Activated naive CD8-positive, alpha-beta T cell (primary cell): ENCODE data around the gene SLC9A2.

Source experiments
- H3K27ac Mint-ChIP-seq: one replicate; pipeline ENCODE4 v1.8.0; 2021; ENCODE audit warnings: mixed read lengths
- H3K27me3 Mint-ChIP-seq: one replicate; pipeline ENCODE4 v1.8.0; 2021; ENCODE audit warnings: mixed read lengths
- H3K36me3 Mint-ChIP-seq: one replicate; pipeline ENCODE4 v1.8.0; 2021; ENCODE audit warnings: mixed read lengths
- H3K4me1 Mint-ChIP-seq: one replicate; pipeline ENCODE4 v1.8.0; 2021; ENCODE audit warnings: low read depth, mixed read lengths
- H3K4me3 Mint-ChIP-seq: one replicate; pipeline ENCODE4 v1.8.0; 2021; ENCODE audit warnings: mild to moderate bottlenecking, mixed read lengths
- H3K9me3 Mint-ChIP-seq: one replicate; pipeline ENCODE4 v1.8.0; 2021; ENCODE audit warnings: low read depth, mixed read lengths

SLC9A2 gene

GRCh38 chr2:102599486-102599885, 19.9 kb upstream of the SLC9A2 start:
- H3K4me1 Mint-ChIP-seq: no peaks in the 10 kb centered on the region
- no peak overlapping the region for H3K4me3 Mint-ChIP-seq
- no peaks in the 10 kb centered on the region for H3K36me3 Mint-ChIP-seq
- H3K27me3 Mint-ChIP-seq: peaks cover 20% of the 10 kb centered on the region
- H3K27ac Mint-ChIP-seq: no peak overlapping the region
- H3K9me3 Mint-ChIP-seq: peaks cover 4% of the 10 kb centered on the region

- Mint-ChIP-seq H3K27me3 (peaks cover 16% of the 10 kb centered on the region), H3K36me3 (no peaks in the 10 kb centered on the region), H3K9me3 (peaks cover 4% of the 10 kb centered on the region), H3K4me3 (no peak overlapping the region), H3K4me1 (no peaks in the 10 kb centered on the region), H3K27ac (no peak overlapping the region)
Observed at GRCh38 chr2:102601730-102602129, 17.6 kb upstream of the SLC9A2 start.

DNA sequence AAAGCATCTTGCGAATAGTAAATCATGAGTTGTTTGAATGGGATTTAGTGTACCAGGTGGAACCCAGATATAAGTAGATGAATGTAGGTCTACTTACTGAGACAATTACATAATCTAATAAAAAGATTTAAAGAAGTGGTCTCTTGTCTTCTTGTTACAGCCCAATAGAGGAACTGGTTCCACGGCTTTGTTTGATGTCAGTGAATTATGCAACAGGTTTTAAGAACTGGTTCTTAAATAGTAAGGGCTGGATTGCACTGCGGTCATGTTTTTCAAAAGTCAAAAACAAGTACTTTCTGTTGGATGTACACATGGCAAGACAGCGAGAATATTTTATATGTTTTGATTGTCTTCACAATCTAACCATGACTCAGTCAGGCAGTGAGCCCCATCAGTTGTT, 15.4 kb upstream of the SLC9A2 start:
- Mint-ChIP-seq H3K27me3 (peaks cover 16% of the 10 kb centered on the region), H3K4me1 (no peaks in the 10 kb centered on the region), H3K9me3 (peaks cover 4% of the 10 kb centered on the region), H3K36me3 (no peaks in the 10 kb centered on the region), H3K4me3 (no peak overlapping the region), H3K27ac (no peak overlapping the region)

DNA sequence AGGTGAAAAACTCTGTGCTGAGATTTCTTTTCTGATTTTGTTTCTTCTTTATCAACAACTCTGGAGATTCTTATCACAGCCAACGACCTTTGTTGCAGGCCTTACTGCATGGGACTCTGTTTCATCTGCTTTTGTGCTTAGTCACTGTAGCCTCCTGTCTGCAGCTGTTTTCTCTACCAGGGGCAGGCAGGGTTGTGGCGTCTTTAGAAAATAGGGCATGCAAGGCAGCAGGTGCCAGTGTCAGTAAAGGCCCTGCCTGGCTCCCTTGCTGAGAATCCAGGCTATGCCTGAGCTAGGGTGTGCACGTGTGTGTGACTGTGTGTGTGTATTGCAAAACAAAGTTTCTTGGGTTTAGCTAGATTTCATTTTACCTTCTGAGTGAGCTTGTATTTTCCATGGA, 14.6 kb upstream of the SLC9A2 start:
- peaks cover 16% of the 10 kb centered on the region for H3K27me3 Mint-ChIP-seq
- H3K36me3 Mint-ChIP-seq: no peaks in the 10 kb centered on the region
- H3K27ac Mint-ChIP-seq: no peak overlapping the region
- no peaks in the 10 kb centered on the region for H3K4me1 Mint-ChIP-seq
- no peak overlapping the region for H3K4me3 Mint-ChIP-seq
- H3K9me3 Mint-ChIP-seq: peaks cover 4% of the 10 kb centered on the region

- H3K27ac Mint-ChIP-seq: no peak overlapping the region
- H3K36me3 Mint-ChIP-seq: no peaks in the 10 kb centered on the region
- no peaks in the 10 kb centered on the region for H3K4me1 Mint-ChIP-seq
- no peak overlapping the region for H3K4me3 Mint-ChIP-seq
- no peaks in the 10 kb centered on the region for H3K9me3 Mint-ChIP-seq
- peaks cover 8% of the 10 kb centered on the region for H3K27me3 Mint-ChIP-seq
Observed at GRCh38 chr2:102606353-102606752, 13.0 kb upstream of the SLC9A2 start.

- Mint-ChIP-seq H3K4me3 (no peak overlapping the region), H3K27me3 (peaks cover 32% of the 10 kb centered on the region), H3K9me3 (no peaks in the 10 kb centered on the region), H3K4me1 (peaks cover 12% of the 10 kb centered on the region), H3K27ac (no peak overlapping the region), H3K36me3 (no peaks in the 10 kb centered on the region)
Observed at GRCh38 chr2:102615620-102616436, 3.5 kb upstream of the SLC9A2 start.

DNA sequence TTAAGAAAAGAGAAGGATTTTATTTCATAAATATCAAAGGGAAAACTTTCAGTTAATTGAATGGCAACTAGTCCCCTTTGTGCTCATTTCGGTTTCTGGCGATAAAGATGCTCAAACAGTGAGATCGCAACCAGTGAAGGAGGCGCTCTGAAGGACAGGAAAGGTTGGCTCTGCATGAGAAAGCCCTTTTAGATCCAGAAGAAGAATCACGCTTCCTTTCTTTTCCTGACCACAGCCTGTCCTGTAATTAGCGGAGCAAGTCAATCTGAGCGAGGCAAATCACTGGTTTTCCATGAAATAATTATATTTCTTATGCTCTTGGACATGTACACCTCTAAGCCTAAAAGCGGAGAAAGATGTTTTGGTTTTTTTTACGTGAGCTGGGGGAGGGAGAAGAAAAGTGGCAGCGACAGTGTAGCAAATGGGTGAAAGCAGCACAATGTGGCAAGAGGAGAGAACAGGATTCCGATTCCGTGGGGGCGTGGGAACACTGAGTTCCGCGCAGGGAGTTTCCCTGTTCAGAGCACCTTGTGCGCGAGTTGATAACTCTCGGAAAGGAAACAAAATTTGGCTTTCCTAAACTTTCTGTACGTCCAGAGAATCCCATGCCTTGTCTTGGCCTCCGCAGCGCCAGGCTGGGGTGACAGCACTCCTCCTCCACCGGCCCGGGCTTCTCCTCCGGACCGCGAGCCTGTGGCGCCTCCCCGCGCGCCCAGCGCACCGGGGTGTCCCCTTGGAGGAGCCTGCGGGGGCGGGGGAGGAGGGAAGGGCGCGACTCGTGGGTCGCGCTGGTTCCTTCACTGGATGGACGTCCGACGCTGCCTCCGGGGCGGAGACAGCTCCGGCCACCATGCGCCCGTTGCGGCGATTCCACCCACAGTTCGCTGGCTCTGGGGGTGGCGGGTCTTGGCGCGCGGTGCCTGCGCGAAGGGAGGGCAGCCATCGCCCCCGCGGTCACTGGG, 620 bp upstream of the SLC9A2 start:
- Mint-ChIP-seq H3K9me3 (no peaks in the 10 kb centered on the region), H3K27ac (no peak overlapping the region), H3K27me3 (peaks cover 44% of the 10 kb centered on the region), H3K36me3 (no peaks in the 10 kb centered on the region), H3K4me1 (peaks cover 12% of the 10 kb centered on the region), H3K4me3 (peak overlapping the region; percentile 76)

DNA sequence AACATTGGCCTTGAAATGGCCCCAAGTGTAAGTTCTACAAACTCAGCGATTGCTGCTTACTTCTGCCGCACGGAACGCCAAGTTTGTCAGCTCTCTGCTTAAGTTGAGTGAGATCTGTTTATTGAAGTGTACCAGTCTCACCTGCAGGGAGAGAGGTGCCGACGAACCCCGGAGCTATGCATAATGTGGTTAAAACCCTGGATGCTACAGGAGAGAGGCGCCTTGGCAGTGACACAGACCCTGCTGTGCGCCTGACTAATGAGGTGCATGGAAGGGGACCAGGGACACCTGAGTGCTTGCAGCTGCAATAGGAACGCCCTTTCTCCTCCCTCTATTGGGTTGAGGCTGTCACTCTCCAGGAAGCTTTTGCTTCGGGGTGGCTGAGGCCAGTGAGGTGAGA, 979 bp downstream of the SLC9A2 start:
- no peaks in the 10 kb centered on the region for H3K9me3 Mint-ChIP-seq
- peaks cover 12% of the 10 kb centered on the region for H3K4me1 Mint-ChIP-seq
- peaks cover 43% of the 10 kb centered on the region for H3K27me3 Mint-ChIP-seq
- no peaks in the 10 kb centered on the region for H3K36me3 Mint-ChIP-seq
- peak overlapping the region; percentile 56 for H3K4me3 Mint-ChIP-seq
- H3K27ac Mint-ChIP-seq: no peak overlapping the region

- Mint-ChIP-seq H3K4me1 (peaks cover 12% of the 10 kb centered on the region), H3K27ac (no peak overlapping the region), H3K9me3 (no peaks in the 10 kb centered on the region), H3K36me3 (no peaks in the 10 kb centered on the region), H3K4me3 (no peak overlapping the region), H3K27me3 (peaks cover 41% of the 10 kb centered on the region)
Observed at GRCh38 chr2:102621630-102622029, 2.3 kb downstream of the SLC9A2 start.

GRCh38 chr2:102622646-102623045, 3.3 kb downstream of the SLC9A2 start:
- Mint-ChIP-seq H3K4me1 (peaks cover 12% of the 10 kb centered on the region), H3K27me3 (peaks cover 35% of the 10 kb centered on the region), H3K4me3 (no peak overlapping the region), H3K27ac (no peak overlapping the region), H3K9me3 (no peaks in the 10 kb centered on the region), H3K36me3 (no peaks in the 10 kb centered on the region)

DNA sequence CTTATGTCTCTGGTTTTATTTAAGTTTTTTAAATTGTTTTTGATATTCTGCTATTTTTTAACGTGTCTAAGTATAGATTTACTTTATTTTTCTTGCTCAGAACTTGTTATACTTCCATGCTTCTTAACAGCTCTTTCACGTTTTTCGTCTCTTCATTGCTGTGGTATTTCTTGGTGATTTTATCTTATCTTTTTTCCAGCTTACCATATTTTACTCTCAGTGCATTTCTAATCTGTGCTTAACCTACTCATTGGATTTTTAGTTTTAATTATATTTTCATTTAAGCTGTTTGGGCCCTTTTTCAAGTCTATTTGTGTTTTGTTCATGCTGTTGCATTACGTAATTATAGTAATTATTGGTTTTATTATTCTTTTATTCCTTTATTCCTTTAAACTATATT, 11.1 kb downstream of the SLC9A2 start:
- no peaks in the 10 kb centered on the region for H3K4me1 Mint-ChIP-seq
- no peaks in the 10 kb centered on the region for H3K9me3 Mint-ChIP-seq
- H3K36me3 Mint-ChIP-seq: no peaks in the 10 kb centered on the region
- H3K27me3 Mint-ChIP-seq: peaks cover 3% of the 10 kb centered on the region
- H3K27ac Mint-ChIP-seq: no peak overlapping the region
- no peak overlapping the region for H3K4me3 Mint-ChIP-seq

GRCh38 chr2:102632380-102633175, 13.2 kb downstream of the SLC9A2 start:
- Mint-ChIP-seq H3K4me3 (no peak overlapping the region), H3K27me3 (peaks cover 1% of the 10 kb centered on the region), H3K9me3 (no peaks in the 10 kb centered on the region), H3K36me3 (no peaks in the 10 kb centered on the region), H3K4me1 (no peaks in the 10 kb centered on the region), H3K27ac (no peak overlapping the region)

DNA sequence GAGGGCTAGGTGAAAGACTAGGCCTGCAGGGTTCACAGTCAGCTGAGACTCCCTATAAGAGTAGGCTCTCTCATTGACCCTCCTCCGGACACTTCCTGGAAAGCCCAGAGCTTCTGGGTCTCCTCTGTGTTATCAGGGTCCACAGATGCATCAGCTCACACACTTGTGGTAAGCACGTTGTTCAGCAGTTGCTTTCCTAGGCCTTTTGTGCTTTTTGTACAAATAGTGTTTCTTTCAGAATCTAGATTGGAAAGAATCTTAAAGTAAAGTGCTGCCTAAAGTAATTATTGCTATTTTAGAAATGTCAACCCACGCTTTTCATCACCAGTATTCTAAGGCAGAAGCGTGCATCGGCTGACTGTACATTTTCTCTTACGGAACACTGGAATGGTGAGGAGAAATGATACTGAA, 15.5 kb downstream of the SLC9A2 start:
- no peak overlapping the region for H3K4me3 Mint-ChIP-seq
- H3K36me3 Mint-ChIP-seq: no peaks in the 10 kb centered on the region
- peaks cover 3% of the 10 kb centered on the region for H3K27me3 Mint-ChIP-seq
- no peaks in the 10 kb centered on the region for H3K9me3 Mint-ChIP-seq
- no peaks in the 10 kb centered on the region for H3K4me1 Mint-ChIP-seq
- no peak overlapping the region for H3K27ac Mint-ChIP-seq

DNA sequence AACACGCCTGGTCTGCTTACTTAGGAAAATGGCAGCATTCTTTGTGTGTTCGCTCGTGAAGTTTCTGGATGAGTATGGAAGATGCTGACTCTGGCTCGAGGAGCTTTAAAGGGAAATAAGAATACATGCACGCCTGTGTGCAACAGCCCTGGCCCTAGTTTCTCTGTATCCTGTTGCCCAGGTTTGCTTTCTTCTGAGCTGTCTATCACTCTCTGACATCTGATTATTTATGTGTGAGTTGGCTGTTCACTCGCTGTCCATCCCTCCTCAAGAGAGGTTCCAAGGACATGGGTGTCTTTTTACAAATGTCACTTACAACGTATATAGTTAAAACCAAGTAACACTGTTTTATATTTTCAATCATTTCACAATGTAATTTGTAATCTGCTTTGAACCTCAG, 16.0 kb downstream of the SLC9A2 start:
- no peak overlapping the region for H3K27ac Mint-ChIP-seq
- no peak overlapping the region for H3K4me3 Mint-ChIP-seq
- no peaks in the 10 kb centered on the region for H3K9me3 Mint-ChIP-seq
- H3K27me3 Mint-ChIP-seq: peaks cover 3% of the 10 kb centered on the region
- no peaks in the 10 kb centered on the region for H3K4me1 Mint-ChIP-seq
- no peaks in the 10 kb centered on the region for H3K36me3 Mint-ChIP-seq
